ENCODE measurements around the gene BSND. TPM values are rescaled to one million over a fixed set of nuclear protein-coding genes. Genes with fewer than 3 reads are reported as not detected.

Gene BSND
- polyA plus RNA-seq, 1 donor from 2014 or later: not detected

DNA sequence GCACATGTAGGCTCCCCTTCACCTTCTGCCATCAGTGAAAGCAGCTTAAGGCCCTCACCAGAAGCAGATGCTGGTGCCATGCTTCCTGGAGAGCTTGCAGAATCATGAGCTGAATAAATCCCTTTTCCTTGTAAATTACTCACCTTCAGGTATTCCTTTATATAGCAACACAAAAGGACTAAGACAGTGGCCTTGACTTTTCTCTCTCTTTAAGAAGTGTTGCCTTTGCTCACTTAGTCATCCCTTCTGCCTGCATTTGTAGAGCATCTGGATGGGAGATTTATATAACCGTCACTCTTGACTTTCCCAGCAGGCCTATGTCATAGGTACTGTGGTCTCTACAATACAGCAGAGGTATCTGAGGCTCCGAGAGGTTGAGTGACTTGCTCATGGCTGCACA lies 44.3 kb downstream of the BSND start:
- Histone ChIP-seq H3K9me3 (ENCODE audit: low read length) (no peaks in the 10 kb centered on the region), H3K36me3 (ENCODE audit: insufficient read depth, low read length) (no peaks in the 10 kb centered on the region), H3K27me3 (ENCODE audit: insufficient read depth, low read depth, low read length) (peaks cover 39% of the 10 kb centered on the region), H3K79me2 (replicated peaks; ENCODE audit: insufficient read depth, low read length) (no peaks in the 10 kb centered on the region), H3K9me2 (ENCODE audit: insufficient read depth, low read length) (no peaks in the 10 kb centered on the region), H4K20me1 (ENCODE audit: insufficient read depth) (no peaks in the 10 kb centered on the region), H3K4me3 (ENCODE audit: low read length) (no peak overlapping the region), H2AFZ (ENCODE audit: low read depth, low read length) (no peak overlapping the region), H3K9ac (ENCODE audit: low read length) (no peak overlapping the region), H3K27ac (ENCODE audit: low read length) (no peak overlapping the region), H3F3A (ENCODE audit: insufficient read depth, low read length, poor library complexity, severe bottlenecking) (no peaks in the 10 kb centered on the region), H3K4me2 (ENCODE audit: low read length) (no peak overlapping the region)
- no peak for TF ChIP-seq POLR2AphosphoS5 (IDR thresholded peaks at IDR 0.05)
- no peak for TF ChIP-seq EP300 (conservative IDR thresholded peaks at IDR 0.05; ENCODE audit: poor library complexity, severe bottlenecking)
- TF ChIP-seq, protein P1, sequence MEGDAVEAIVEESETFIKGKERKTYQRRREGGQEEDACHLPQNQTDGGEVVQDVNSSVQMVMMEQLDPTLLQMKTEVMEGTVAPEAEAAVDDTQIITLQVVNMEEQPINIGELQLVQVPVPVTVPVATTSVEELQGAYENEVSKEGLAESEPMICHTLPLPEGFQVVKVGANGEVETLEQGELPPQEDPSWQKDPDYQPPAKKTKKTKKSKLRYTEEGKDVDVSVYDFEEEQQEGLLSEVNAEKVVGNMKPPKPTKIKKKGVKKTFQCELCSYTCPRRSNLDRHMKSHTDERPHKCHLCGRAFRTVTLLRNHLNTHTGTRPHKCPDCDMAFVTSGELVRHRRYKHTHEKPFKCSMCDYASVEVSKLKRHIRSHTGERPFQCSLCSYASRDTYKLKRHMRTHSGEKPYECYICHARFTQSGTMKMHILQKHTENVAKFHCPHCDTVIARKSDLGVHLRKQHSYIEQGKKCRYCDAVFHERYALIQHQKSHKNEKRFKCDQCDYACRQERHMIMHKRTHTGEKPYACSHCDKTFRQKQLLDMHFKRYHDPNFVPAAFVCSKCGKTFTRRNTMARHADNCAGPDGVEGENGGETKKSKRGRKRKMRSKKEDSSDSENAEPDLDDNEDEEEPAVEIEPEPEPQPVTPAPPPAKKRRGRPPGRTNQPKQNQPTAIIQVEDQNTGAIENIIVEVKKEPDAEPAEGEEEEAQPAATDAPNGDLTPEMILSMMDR (IDR thresholded peaks at IDR 0.05; ENCODE audit: poor library complexity, severe bottlenecking): no peak

DNA sequence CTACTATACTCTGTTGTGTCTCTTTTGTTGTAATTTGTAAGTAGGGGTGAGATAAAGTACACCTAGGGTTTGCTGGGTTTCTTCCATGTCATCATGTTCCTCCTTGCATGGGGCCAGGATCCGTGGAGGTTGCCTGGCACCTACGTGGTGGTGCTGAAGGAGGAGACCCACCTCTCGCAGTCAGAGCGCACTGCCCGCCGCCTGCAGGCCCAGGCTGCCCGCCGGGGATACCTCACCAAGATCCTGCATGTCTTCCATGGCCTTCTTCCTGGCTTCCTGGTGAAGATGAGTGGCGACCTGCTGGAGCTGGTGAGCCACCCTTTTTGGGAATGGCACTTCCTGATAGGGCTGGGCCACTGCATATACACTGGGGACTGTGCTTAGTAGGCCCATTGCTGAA lies 45.0 kb downstream of the BSND start:
- H3K36me3 ChIP-seq (ENCODE audit: insufficient read depth, low read length): no peaks in the 10 kb centered on the region
- no peaks in the 10 kb centered on the region for H3F3A ChIP-seq (ENCODE audit: insufficient read depth, low read length, poor library complexity, severe bottlenecking)
- H3K27ac ChIP-seq (ENCODE audit: low read length): no peak overlapping the region
- H3K4me2 ChIP-seq (ENCODE audit: low read length): no peak overlapping the region
- peaks cover 32% of the 10 kb centered on the region for H3K27me3 ChIP-seq (ENCODE audit: insufficient read depth, low read depth, low read length)
- TF ChIP-seq TAF1 (IDR thresholded peaks at IDR 0.05; ENCODE audit: low read depth) (no peak), POLR2AphosphoS5 (IDR thresholded peaks at IDR 0.05) (no peak), RAD21 (conservative IDR thresholded peaks at IDR 0.05) (no peak), SMC3 (conservative IDR thresholded peaks at IDR 0.05; ENCODE audit: poor library complexity) (no peak), EZH2 (IDR thresholded peaks at IDR 0.05; ENCODE audit: borderline replicate concordance, insufficient read depth, low read length, poor library complexity, severe bottlenecking) (no peak)
- TF ChIP-seq, protein P2, sequence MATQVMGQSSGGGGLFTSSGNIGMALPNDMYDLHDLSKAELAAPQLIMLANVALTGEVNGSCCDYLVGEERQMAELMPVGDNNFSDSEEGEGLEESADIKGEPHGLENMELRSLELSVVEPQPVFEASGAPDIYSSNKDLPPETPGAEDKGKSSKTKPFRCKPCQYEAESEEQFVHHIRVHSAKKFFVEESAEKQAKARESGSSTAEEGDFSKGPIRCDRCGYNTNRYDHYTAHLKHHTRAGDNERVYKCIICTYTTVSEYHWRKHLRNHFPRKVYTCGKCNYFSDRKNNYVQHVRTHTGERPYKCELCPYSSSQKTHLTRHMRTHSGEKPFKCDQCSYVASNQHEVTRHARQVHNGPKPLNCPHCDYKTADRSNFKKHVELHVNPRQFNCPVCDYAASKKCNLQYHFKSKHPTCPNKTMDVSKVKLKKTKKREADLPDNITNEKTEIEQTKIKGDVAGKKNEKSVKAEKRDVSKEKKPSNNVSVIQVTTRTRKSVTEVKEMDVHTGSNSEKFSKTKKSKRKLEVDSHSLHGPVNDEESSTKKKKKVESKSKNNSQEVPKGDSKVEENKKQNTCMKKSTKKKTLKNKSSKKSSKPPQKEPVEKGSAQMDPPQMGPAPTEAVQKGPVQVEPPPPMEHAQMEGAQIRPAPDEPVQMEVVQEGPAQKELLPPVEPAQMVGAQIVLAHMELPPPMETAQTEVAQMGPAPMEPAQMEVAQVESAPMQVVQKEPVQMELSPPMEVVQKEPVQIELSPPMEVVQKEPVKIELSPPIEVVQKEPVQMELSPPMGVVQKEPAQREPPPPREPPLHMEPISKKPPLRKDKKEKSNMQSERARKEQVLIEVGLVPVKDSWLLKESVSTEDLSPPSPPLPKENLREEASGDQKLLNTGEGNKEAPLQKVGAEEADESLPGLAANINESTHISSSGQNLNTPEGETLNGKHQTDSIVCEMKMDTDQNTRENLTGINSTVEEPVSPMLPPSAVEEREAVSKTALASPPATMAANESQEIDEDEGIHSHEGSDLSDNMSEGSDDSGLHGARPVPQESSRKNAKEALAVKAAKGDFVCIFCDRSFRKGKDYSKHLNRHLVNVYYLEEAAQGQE (IDR thresholded peaks at IDR 0.05; ENCODE audit: borderline replicate concordance): no peak
- H3K79me2 ChIP-seq (replicated peaks; ENCODE audit: insufficient read depth, low read length): no peaks in the 10 kb centered on the region
- H3K9me2 ChIP-seq (ENCODE audit: insufficient read depth, low read length): no peaks in the 10 kb centered on the region
- no peak overlapping the region for H3K4me3 ChIP-seq (ENCODE audit: low read length)
- H3K9ac ChIP-seq (ENCODE audit: low read length): no peak overlapping the region
- no peak overlapping the region for H2AFZ ChIP-seq (ENCODE audit: low read depth, low read length)
- no peaks in the 10 kb centered on the region for H4K20me1 ChIP-seq (ENCODE audit: insufficient read depth)
- no peaks in the 10 kb centered on the region for H3K9me3 ChIP-seq (ENCODE audit: low read length)

Data from neural cell (in vitro differentiated cells).